ENCODE measurements around the gene RBM47. TPM values are rescaled to one million over a fixed set of nuclear protein-coding genes. Genes with fewer than 3 reads are reported as not detected.

The RBM47 gene
- total RNA-seq, 1 experiment from 2014 or later = 70.3 TPM

DNA sequence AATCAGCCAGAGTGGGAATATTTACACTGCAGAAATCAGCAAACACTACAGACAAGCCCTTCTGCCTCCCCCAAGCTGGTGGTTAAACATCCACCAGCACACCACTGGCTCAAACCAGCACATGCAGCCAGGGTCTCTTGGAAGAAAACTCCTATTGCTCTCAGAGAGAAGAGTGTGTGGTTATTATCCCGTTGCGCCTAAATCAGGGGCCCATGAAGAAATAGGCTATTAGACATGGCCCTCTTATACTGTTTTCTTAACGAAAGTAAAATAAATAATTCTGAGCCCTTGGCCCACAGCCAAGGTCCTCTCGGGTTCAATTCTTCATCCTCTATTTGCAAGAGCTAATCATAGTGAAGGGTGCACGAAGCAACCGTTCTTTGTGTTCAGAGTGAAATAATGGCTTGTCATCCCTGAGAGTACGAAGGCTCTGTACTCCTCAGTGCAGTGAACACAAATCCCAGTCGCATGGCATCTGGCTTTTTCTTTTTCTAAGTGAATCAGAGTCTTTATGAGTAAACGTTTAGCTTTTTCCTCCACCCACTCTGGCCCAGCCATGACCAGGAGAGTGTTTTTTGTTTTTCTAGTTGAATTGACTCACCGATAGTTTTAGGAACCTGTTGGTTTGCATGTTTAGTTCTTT lies 33.4 kb upstream of the RBM47 start:
- TF ChIP-seq, protein P1, sequence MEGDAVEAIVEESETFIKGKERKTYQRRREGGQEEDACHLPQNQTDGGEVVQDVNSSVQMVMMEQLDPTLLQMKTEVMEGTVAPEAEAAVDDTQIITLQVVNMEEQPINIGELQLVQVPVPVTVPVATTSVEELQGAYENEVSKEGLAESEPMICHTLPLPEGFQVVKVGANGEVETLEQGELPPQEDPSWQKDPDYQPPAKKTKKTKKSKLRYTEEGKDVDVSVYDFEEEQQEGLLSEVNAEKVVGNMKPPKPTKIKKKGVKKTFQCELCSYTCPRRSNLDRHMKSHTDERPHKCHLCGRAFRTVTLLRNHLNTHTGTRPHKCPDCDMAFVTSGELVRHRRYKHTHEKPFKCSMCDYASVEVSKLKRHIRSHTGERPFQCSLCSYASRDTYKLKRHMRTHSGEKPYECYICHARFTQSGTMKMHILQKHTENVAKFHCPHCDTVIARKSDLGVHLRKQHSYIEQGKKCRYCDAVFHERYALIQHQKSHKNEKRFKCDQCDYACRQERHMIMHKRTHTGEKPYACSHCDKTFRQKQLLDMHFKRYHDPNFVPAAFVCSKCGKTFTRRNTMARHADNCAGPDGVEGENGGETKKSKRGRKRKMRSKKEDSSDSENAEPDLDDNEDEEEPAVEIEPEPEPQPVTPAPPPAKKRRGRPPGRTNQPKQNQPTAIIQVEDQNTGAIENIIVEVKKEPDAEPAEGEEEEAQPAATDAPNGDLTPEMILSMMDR (conservative IDR thresholded peaks at IDR 0.05) = no peak
- no peaks in the 10 kb centered on the region for H3K79me2 ChIP-seq (ENCODE audit: insufficient read depth, low read length)
- peaks cover 3% of the 10 kb centered on the region; the same call in 1 of the 2 replicates for H3K4me1 ChIP-seq (ENCODE audit: insufficient read depth, low read length)
- H3T11ph ChIP-seq (ENCODE audit: low read length) = no peak overlapping the region
- H3K9ac ChIP-seq (ENCODE audit: extremely low read depth, insufficient read length, low read length) = no peak overlapping the region
- H2BK120ac ChIP-seq (ENCODE audit: low read depth, low read length, poor library complexity, severe bottlenecking) = no peak overlapping the region
- H2AK5ac ChIP-seq (ENCODE audit: insufficient read length, low read length) = no peak overlapping the region
- peak overlapping the region; percentile 11 for H2AFZ ChIP-seq (ENCODE audit: low read length)
- no peak overlapping the region for H2BK12ac ChIP-seq (ENCODE audit: insufficient read length, low read depth, low read length)
- Mint-ChIP-seq H3K4me1 (peaks cover 19 to 21% of the 10 kb centered on the region in 2 experiments), H3K27me3 (ENCODE audit: low read depth) (no peaks in the 10 kb centered on the region), H3K36me3 (ENCODE audit: insufficient read depth in 1 of 3, low read depth in 3 of 3) (no peaks in the 10 kb centered on the region), H3K27ac (peak overlapping the region; percentile 12 to 82 (median 30); a peak in 4 of 7 replicates), H3K4me3 (no peak overlapping the region), H3K9me3 (no peaks in the 10 kb centered on the region)
- H3K23me2 ChIP-seq (ENCODE audit: insufficient read length, low read depth, low read length, poor library complexity, severe bottlenecking) = no peaks in the 10 kb centered on the region
- H4K20me1 ChIP-seq (ENCODE audit: control insufficient read depth, insufficient read depth, insufficient read length) = no peaks in the 10 kb centered on the region
- no peak overlapping the region for H2BK5ac ChIP-seq (ENCODE audit: insufficient read length, low read length)
- no peak overlapping the region for H2BK15ac ChIP-seq (ENCODE audit: low read depth, low read length)
- no peak overlapping the region for H3K56ac ChIP-seq (ENCODE audit: insufficient read length, low read depth, low read length)
- no peak overlapping the region for H3K18ac ChIP-seq (ENCODE audit: insufficient read length, low read depth, low read length)
- H2BK20ac ChIP-seq (ENCODE audit: low read depth, low read length, poor library complexity, severe bottlenecking) = no peak overlapping the region
- H4K5ac ChIP-seq (ENCODE audit: insufficient read length, low read depth, low read length) = no peak overlapping the region
- no peaks in the 10 kb centered on the region for H3K9me3 ChIP-seq (ENCODE audit: control insufficient read depth, low read depth, low read length)
- H4K91ac ChIP-seq (ENCODE audit: insufficient read length, low read depth, low read length) = no peak overlapping the region
- no peak overlapping the region for H4K8ac ChIP-seq (replicated peaks; ENCODE audit: insufficient read length, low read depth, low read length)
- no peaks in the 10 kb centered on the region for H3K27me3 ChIP-seq (ENCODE audit: insufficient read depth, low read length)
- no peak overlapping the region for H3K4ac ChIP-seq (ENCODE audit: low read depth, low read length)
- WGBS (ENCODE audit: extremely low coverage, insufficient read length, low lambda C conversion rate) = no CpG with 5 or more reads among the region's 10 CpGs
- DNase-seq = no peak
- no peak overlapping the region for H3K14ac ChIP-seq (ENCODE audit: insufficient read depth, low read length)
- no peak overlapping the region for H3K23ac ChIP-seq (ENCODE audit: insufficient read length, low read depth, low read length)
- H3K27ac ChIP-seq (ENCODE audit: insufficient read length, low read depth, low read length) = no peak overlapping the region
- H3K79me1 ChIP-seq (ENCODE audit: insufficient read depth, low read depth, low read length, poor library complexity, severe bottlenecking) = no peaks in the 10 kb centered on the region
- H3K4me2 ChIP-seq (ENCODE audit: insufficient read depth, insufficient read length, low read length) = no peak overlapping the region

Measured in H9 (cell line).